Measurements from ENCODE around the gene PCP4. TPM values are rescaled to one million over a fixed set of nuclear protein-coding genes. Genes with fewer than 3 reads are reported as not detected.

The PCP4 gene
- total RNA-seq, 2 donors from 2014 or later = 5.4 TPM; not detected in 1

- no peak overlapping the region for H3K4me3 ChIP-seq
- no peak for TF ChIP-seq CTCF (IDR thresholded peaks at IDR 0.05)
- ATAC-seq (ENCODE audit: insufficient number of reproducible peaks, low FRiP score, low read depth) = no peak
- no peak for DNase-seq (ENCODE audit: low spot score)
- H3K27me3 ChIP-seq (replicated peaks; ENCODE audit: insufficient read depth) = no peaks in the 10 kb centered on the region
- no peak overlapping the region for H3K27ac ChIP-seq
- peaks cover 0 to 4% of the 10 kb centered on the region in 2 donors for H3K4me1 ChIP-seq (ENCODE audit: control insufficient read depth in 1 of 2, low read depth in 2 of 2)
- H3K9me3 ChIP-seq = no peaks in the 10 kb centered on the region
- no peaks in the 10 kb centered on the region for H3K36me3 ChIP-seq
Observed at GRCh38 chr21:39874206-39874605, 7.0 kb downstream of the PCP4 start.

- TF ChIP-seq CTCF (IDR thresholded peaks at IDR 0.05) = no peak
- Histone ChIP-seq H3K4me1 (ENCODE audit: control insufficient read depth in 1 of 2, low read depth in 2 of 2) (peaks cover 0 to 7% of the 10 kb centered on the region in 2 donors), H3K27me3 (replicated peaks; ENCODE audit: insufficient read depth) (no peaks in the 10 kb centered on the region), H3K36me3 (no peaks in the 10 kb centered on the region), H3K27ac (no peak overlapping the region), H3K9me3 (no peaks in the 10 kb centered on the region), H3K4me3 (no peak overlapping the region)
- DNase-seq (ENCODE audit: low spot score) = no peak
- ATAC-seq (ENCODE audit: insufficient number of reproducible peaks, low FRiP score, low read depth) = no peak
Observed at GRCh38 chr21:39874759-39875158, 7.5 kb downstream of the PCP4 start.

- peaks cover 0 to 10% of the 10 kb centered on the region in 2 donors for H3K4me1 ChIP-seq (ENCODE audit: control insufficient read depth in 1 of 2, low read depth in 2 of 2)
- no peak overlapping the region for H3K27ac ChIP-seq
- TF ChIP-seq CTCF (IDR thresholded peaks at IDR 0.05) = no peak
- ATAC-seq (ENCODE audit: insufficient number of reproducible peaks, low FRiP score, low read depth) (no peak), DNase-seq (ENCODE audit: low spot score) (no peak)
- H3K4me3 ChIP-seq = no peak overlapping the region
- no peaks in the 10 kb centered on the region for H3K27me3 ChIP-seq (replicated peaks; ENCODE audit: insufficient read depth)
- no peaks in the 10 kb centered on the region for H3K36me3 ChIP-seq
- H3K9me3 ChIP-seq = no peaks in the 10 kb centered on the region
Observed at GRCh38 chr21:39881661-39882060, 14.4 kb downstream of the PCP4 start.

- H3K36me3 ChIP-seq = no peaks in the 10 kb centered on the region
- peaks cover 0 to 10% of the 10 kb centered on the region in 2 donors for H3K4me1 ChIP-seq (ENCODE audit: control insufficient read depth in 1 of 2, low read depth in 2 of 2)
- no peaks in the 10 kb centered on the region for H3K9me3 ChIP-seq
- no peak for DNase-seq (ENCODE audit: low spot score)
- no peak overlapping the region for H3K27ac ChIP-seq
- H3K4me3 ChIP-seq = no peak overlapping the region
- no peak for ATAC-seq (ENCODE audit: insufficient number of reproducible peaks, low FRiP score, low read depth)
- H3K27me3 ChIP-seq (replicated peaks; ENCODE audit: insufficient read depth) = no peaks in the 10 kb centered on the region
- TF ChIP-seq CTCF (IDR thresholded peaks at IDR 0.05) = no peak
Observed at GRCh38 chr21:39882151-39882838, 15.1 kb downstream of the PCP4 start.

- Histone ChIP-seq H3K9me3 (no peaks in the 10 kb centered on the region), H3K4me3 (no peak overlapping the region), H3K36me3 (no peaks in the 10 kb centered on the region), H3K4me1 (ENCODE audit: control insufficient read depth in 1 of 2, low read depth in 2 of 2) (peaks cover 0 to 10% of the 10 kb centered on the region in 2 donors), H3K27ac (no peak overlapping the region), H3K27me3 (replicated peaks; ENCODE audit: insufficient read depth) (no peaks in the 10 kb centered on the region)
- TF ChIP-seq CTCF (IDR thresholded peaks at IDR 0.05) = no peak
- no peak for DNase-seq (ENCODE audit: low spot score)
- ATAC-seq (ENCODE audit: insufficient number of reproducible peaks, low FRiP score, low read depth) = no peak
Observed at GRCh38 chr21:39882839-39883195, 15.6 kb downstream of the PCP4 start.
